Measurements from ENCODE around the gene AGO3. TPM values are rescaled to one million over a fixed set of nuclear protein-coding genes. Genes with fewer than 3 reads are reported as not detected.

The AGO3 gene
- total and polyA plus RNA-seq, 2 of the 13 experiments (the other 11 are each of a cell fraction or from before 2014, with no cell fraction given) = 21.2 to 27.1 TPM

DNA sequence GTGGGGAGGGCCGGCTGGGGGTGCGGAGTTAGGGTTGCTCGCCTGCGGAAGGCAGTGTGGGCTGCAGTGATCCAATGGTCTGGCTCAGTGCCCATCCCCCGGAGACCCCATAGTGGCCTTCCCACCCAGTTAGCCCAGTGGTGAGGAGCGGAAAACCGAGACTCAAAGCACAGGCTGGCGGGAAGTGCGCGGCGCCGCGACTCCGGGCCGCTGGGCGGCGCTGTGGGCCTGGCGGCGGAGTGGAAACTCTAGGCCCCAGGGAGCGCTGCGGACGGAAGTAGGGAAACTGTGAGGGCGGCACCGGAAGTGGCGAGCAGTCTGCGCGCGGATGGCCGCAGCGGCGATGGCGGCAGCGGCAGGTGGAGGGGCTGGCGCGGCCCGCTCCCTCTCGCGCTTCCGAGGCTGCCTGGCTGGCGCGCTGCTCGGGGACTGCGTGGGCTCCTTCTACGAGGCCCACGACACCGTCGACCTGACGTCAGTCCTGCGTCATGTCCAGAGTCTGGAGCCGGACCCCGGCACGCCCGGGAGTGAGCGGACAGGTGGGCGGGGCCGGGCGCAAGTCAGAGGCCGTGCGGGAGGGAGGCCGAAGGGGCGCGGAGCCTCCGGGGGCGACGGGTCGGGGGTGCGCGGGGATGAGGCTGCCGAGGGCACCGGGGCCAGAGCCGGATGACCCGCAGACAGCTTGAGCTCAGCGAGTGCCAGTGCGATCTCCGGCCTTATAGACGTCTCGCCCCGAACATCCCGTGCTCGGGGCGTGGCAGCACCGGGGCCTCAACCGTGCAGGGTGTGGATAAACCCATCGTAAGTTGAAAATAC is 157.9 kb downstream of the AGO3 start, which contains the start of gene ADPRS (continued):
- no peak for TF ChIP-seq LCORL (IDR thresholded peaks at IDR 0.05)
- TF ChIP-seq LCORL (CRISPR knock-in tag; IDR thresholded peaks at IDR 0.05) = 0 out of 2 replicates have a peak, but pooled peaks have one; percentile 69
- TF ChIP-seq, protein P1, sequence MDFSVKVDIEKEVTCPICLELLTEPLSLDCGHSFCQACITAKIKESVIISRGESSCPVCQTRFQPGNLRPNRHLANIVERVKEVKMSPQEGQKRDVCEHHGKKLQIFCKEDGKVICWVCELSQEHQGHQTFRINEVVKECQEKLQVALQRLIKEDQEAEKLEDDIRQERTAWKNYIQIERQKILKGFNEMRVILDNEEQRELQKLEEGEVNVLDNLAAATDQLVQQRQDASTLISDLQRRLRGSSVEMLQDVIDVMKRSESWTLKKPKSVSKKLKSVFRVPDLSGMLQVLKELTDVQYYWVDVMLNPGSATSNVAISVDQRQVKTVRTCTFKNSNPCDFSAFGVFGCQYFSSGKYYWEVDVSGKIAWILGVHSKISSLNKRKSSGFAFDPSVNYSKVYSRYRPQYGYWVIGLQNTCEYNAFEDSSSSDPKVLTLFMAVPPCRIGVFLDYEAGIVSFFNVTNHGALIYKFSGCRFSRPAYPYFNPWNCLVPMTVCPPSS (IDR thresholded peaks at IDR 0.05) = no peak
- peak; percentile 88 for TF ChIP-seq ELF3 (CRISPR knock-in tag; IDR thresholded peaks at IDR 0.05)
- TF ChIP-seq, protein P2, sequence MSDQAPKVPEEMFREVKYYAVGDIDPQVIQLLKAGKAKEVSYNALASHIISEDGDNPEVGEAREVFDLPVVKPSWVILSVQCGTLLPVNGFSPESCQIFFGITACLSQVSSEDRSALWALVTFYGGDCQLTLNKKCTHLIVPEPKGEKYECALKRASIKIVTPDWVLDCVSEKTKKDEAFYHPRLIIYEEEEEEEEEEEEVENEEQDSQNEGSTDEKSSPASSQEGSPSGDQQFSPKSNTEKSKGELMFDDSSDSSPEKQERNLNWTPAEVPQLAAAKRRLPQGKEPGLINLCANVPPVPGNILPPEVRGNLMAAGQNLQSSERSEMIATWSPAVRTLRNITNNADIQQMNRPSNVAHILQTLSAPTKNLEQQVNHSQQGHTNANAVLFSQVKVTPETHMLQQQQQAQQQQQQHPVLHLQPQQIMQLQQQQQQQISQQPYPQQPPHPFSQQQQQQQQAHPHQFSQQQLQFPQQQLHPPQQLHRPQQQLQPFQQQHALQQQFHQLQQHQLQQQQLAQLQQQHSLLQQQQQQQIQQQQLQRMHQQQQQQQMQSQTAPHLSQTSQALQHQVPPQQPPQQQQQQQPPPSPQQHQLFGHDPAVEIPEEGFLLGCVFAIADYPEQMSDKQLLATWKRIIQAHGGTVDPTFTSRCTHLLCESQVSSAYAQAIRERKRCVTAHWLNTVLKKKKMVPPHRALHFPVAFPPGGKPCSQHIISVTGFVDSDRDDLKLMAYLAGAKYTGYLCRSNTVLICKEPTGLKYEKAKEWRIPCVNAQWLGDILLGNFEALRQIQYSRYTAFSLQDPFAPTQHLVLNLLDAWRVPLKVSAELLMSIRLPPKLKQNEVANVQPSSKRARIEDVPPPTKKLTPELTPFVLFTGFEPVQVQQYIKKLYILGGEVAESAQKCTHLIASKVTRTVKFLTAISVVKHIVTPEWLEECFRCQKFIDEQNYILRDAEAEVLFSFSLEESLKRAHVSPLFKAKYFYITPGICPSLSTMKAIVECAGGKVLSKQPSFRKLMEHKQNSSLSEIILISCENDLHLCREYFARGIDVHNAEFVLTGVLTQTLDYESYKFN (CRISPR knock-in tag; conservative IDR thresholded peaks at IDR 0.05) = 0 out of 2 replicates have a peak, but pooled peaks have one; percentile 33
- TF ChIP-seq, protein P3, sequence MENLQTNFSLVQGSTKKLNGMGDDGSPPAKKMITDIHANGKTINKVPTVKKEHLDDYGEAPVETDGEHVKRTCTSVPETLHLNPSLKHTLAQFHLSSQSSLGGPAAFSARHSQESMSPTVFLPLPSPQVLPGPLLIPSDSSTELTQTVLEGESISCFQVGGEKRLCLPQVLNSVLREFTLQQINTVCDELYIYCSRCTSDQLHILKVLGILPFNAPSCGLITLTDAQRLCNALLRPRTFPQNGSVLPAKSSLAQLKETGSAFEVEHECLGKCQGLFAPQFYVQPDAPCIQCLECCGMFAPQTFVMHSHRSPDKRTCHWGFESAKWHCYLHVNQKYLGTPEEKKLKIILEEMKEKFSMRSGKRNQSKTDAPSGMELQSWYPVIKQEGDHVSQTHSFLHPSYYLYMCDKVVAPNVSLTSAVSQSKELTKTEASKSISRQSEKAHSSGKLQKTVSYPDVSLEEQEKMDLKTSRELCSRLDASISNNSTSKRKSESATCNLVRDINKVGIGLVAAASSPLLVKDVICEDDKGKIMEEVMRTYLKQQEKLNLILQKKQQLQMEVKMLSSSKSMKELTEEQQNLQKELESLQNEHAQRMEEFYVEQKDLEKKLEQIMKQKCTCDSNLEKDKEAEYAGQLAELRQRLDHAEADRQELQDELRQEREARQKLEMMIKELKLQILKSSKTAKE (CRISPR knock-in tag; IDR thresholded peaks at IDR 0.05; ENCODE audit: borderline replicate concordance) = peak; percentile 42; the same call in 1 of the 2 replicates
- TF ChIP-seq, protein P4, sequence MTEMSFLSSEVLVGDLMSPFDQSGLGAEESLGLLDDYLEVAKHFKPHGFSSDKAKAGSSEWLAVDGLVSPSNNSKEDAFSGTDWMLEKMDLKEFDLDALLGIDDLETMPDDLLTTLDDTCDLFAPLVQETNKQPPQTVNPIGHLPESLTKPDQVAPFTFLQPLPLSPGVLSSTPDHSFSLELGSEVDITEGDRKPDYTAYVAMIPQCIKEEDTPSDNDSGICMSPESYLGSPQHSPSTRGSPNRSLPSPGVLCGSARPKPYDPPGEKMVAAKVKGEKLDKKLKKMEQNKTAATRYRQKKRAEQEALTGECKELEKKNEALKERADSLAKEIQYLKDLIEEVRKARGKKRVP (CRISPR knock-in tag; IDR thresholded peaks at IDR 0.05) = peak in 1 of 2 experiments; percentile 27; a peak in 1 of 4 replicates
- TF ChIP-seq MTA3 (CRISPR knock-in tag; IDR thresholded peaks at IDR 0.05) = no peak
- peak; percentile 95 for TF ChIP-seq FOXC1 (CRISPR knock-in tag; IDR thresholded peaks at IDR 0.05; ENCODE audit: borderline replicate concordance)
- TF ChIP-seq TCF12 (IDR thresholded peaks at IDR 0.05) = no peak
- TF ChIP-seq TCF12 (CRISPR knock-in tag; IDR thresholded peaks at IDR 0.05) = no peak
